RWPE1 (cell line): ENCODE data around the gene MMP23B.
A peak's percentile ranks its signal among the peaks of the same experiment; 100 is the strongest.

ENCODE experiments used
- CTCF ChIA-PET: fragments of 350-600 bp; sonication (Branson Sonifier 250); formaldehyde crosslinking; extraction: SDS; loops from one replicate; lab custom pipeline; 2021; lab: Yijun Ruan, JAX
- POLR2A ChIA-PET: fragments of 400-600 bp; formaldehyde crosslinking; extraction: SDS; loops from one replicate; lab custom pipeline; 2020; ENCODE audit warnings: antibody characterized with exemption; ENCODE audit not compliant: low non-redundant PET; lab: Yijun Ruan, JAX
- DNase-seq: peaks from one replicate; pipeline ENCODE4 v3.0.0; 2012; ENCODE audit warnings: low spot score
- H3K27ac ChIP-seq: fragments of 450-650 bp; 2 replicates; pipeline ENCODE4 v1.5.1; 2017
- CTCF ChIP-seq: fragments of 450-650 bp; conservative IDR thresholded peaks from 2 replicates; pipeline ENCODE4 v1.5.1; 2017; ENCODE audit warnings: low read depth, mild to moderate bottlenecking

MMP23B gene

GRCh38 chr1:1599030-1599934 lies 32.7 kb upstream of the MMP23B start:
- ChIA-PET CTCF (no interaction called here), POLR2A (no interaction called here)
- peak; percentile 38 for TF ChIP-seq CTCF
- DNase-seq: no peak
- peak overlapping the region; percentile 61 for H3K27ac ChIP-seq

GRCh38 chr1:1599935-1600860 lies 31.8 kb upstream of the MMP23B start, which contains the start of gene FNDC10:
TSS of gene FNDC10 (minus strand) at chr1:1600135. CDS start at chr1:1600015, 120 bp downstream.
- no peak for TF ChIP-seq CTCF
- DNase-seq: no peak
- CTCF ChIA-PET: no interaction called here
- POLR2A ChIA-PET: interaction anchor here (0.5 kb wide), 1 partner anchor 15 kb away, joined by 3 read pairs; no protein-coding TSS in a partner anchor
- peak within 1 kb of the TSS; percentile 61 for H3K27ac ChIP-seq

GRCh38 chr1:1600861-1601563 lies 31.0 kb upstream of the MMP23B start:
- no peak for DNase-seq
- peak overlapping the region; percentile 61; the same call in 1 of the 2 replicates for H3K27ac ChIP-seq
- TF ChIP-seq CTCF: no peak
- ChIA-PET CTCF (interaction anchor here (0.8 kb wide), 1 partner anchor 13 kb away, joined by 3 read pairs; no protein-coding TSS in a partner anchor), POLR2A (interaction anchor here (0.5 kb wide), 1 partner anchor 15 kb away, joined by 3 read pairs; no protein-coding TSS in a partner anchor)

DNA sequence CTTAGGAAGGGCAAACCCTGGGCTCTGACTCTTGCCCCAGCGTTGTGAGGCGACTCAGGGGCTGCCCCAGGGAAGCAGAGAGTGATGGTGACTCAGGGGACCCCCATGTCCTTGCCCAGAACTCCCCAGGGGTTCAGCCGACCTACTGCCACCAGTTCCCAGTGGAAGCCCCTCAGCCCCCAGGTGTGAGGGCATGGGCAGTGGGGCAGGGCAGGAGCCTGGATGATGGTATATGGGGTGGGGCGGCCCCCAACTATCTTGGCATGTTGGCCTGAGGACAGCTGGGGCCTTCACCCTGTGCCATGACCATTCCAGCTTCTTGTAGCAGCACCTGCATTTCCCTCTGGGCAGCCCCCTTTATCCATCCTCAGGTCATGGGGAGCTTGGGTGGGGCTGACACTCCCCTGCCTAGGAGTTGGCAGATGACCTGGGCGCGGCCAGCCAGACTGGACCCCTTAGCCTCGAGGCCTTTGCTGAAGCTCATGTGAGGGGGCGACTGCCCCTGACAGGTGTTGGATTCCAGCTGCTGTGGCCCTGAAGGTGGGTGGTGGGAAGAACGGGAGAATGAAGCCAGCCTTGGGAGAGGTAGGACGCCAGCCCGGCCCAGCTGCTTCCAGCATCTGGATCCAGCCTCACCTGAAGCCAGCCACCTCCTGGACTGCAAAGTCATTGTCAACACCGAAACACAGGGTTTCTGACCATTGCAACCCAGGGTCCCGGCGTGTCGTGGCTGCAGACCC lies 30.2 kb upstream of the MMP23B start:
- POLR2A ChIA-PET: no interaction called here
- TF ChIP-seq CTCF: no peak
- no peak for DNase-seq
- peak overlapping the region; percentile 28 for H3K27ac ChIP-seq
- CTCF ChIA-PET: interaction anchor here (0.8 kb wide), 1 partner anchor 12 kb away, joined by 3 read pairs; no protein-coding TSS in a partner anchor

DNA sequence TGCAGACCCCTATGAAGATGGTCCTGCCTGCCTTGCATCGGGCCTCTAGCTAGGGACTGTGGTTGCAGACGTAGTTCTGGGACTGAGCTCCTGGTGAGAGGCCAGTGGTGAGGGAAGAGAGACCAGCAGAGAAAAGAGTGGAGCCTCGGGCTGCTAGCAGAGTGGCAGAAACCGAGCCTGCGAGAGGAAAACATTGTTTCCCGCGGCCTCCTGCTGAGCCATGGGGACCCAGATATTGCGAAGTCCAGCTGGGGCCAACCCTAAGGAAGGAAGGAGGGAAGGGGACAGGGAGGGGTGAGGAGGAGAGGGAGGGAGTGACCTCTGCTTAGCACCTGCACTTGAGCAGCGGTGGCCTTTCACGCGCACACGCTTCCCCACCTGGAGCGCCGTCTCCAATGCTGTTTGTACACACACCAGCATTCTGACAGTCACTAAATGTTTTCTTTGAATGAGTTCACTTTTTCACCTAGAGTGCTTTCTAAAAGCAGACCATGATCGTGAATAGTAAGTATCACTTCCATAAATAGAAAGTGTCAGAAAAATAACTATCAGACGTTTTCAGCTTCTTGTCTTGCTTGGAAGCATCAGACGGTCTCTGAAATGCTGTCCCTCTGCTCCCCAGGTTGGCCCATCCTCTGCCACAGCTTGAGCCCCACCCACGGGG lies 29.5 kb upstream of the MMP23B start:
- CTCF ChIA-PET: no interaction called here
- POLR2A ChIA-PET: interaction anchor here (0.7 kb wide), 1 partner anchor 13 kb away, joined by 3 read pairs; the partner anchor contains the start of gene MIB2
- TF ChIP-seq CTCF: no peak
- DNase-seq: no peak
- peak overlapping the region; percentile 28 for H3K27ac ChIP-seq
